Tibial nerve (tissue), 4 donors: Measurements from ENCODE around the gene SALL1.

Experiments used
- EP300 ChIP-seq, 2 donors: sonication (generic); formaldehyde crosslinking; IDR thresholded peaks; one replicate each; pipeline ENCODE4 v1.6.1; 2017; ENCODE audit warnings: antibody characterized with exemption in 2 of 2, mild to moderate bottlenecking in 1 of 2
- POLR2A ChIP-seq, 2 donors: fragments of 450-650 bp; IDR thresholded peaks; one replicate each; pipeline ENCODE4 v1.6.1; 2017; ENCODE audit warnings: antibody characterized with exemption in 2 of 2, mild to moderate bottlenecking in 2 of 2, moderate library complexity in 2 of 2
- TF ChIP-seq, protein P1 (sequence below), 5 experiments: fragments of 200-600 bp in 3 of 5; fragments of 450-650 bp in 2 of 5; sonication (generic) in 3 of 5; IDR thresholded peaks; one replicate each; pipeline ENCODE4 v1.5.1; 2016 to 2019; ENCODE audit warnings: antibody characterized with exemption in 5 of 5, mild to moderate bottlenecking in 3 of 5, moderate library complexity in 2 of 5

DNA sequence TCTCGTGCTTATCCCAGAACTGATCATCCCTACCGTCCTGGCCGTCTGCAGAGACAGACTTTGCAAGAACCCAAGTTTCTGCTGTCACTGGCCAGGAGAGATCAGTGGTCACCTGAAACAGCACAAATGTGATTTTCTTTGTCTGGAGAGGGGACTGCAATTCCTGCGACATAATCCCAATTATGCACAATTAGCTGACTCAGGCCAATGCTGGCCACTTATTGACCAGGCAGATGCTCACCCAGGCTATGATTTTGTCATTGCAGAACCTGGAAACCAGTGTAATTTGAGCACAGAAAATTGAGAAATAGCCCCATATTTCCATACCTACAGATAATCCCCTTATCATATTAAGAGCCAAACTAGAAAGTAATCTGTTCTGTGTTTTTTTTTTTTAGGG is 34.7 kb downstream of the SALL1 start:
- TF ChIP-seq POLR2A (IDR thresholded peaks at IDR 0.05): no peak
- TF ChIP-seq, protein P1, sequence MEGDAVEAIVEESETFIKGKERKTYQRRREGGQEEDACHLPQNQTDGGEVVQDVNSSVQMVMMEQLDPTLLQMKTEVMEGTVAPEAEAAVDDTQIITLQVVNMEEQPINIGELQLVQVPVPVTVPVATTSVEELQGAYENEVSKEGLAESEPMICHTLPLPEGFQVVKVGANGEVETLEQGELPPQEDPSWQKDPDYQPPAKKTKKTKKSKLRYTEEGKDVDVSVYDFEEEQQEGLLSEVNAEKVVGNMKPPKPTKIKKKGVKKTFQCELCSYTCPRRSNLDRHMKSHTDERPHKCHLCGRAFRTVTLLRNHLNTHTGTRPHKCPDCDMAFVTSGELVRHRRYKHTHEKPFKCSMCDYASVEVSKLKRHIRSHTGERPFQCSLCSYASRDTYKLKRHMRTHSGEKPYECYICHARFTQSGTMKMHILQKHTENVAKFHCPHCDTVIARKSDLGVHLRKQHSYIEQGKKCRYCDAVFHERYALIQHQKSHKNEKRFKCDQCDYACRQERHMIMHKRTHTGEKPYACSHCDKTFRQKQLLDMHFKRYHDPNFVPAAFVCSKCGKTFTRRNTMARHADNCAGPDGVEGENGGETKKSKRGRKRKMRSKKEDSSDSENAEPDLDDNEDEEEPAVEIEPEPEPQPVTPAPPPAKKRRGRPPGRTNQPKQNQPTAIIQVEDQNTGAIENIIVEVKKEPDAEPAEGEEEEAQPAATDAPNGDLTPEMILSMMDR (IDR thresholded peaks at IDR 0.05): no peak
- no peak for TF ChIP-seq EP300 (IDR thresholded peaks at IDR 0.05)
